ENCODE measurements around the gene MED8. TPM values are rescaled to one million over a fixed set of nuclear protein-coding genes. Genes with fewer than 3 reads are reported as not detected.
A peak's percentile ranks its signal among the peaks of the same experiment; 100 is the strongest.

Gene MED8
- total and polyA plus RNA-seq, 2 of the 13 experiments (the other 11 are each of a cell fraction or from before 2014, with no cell fraction given) = 16.9 to 77.4 TPM

- H3K4me2 ChIP-seq (ENCODE audit: low read depth, low read length) = no peak overlapping the region
- TF ChIP-seq SKIL (CRISPR knock-in tag; IDR thresholded peaks at IDR 0.05; ENCODE audit: borderline replicate concordance) = no peak
- peak; percentile 28 to 34; a peak in 1 of 4 replicates for TF ChIP-seq MAFK (conservative IDR thresholded peaks at IDR 0.05 in 1 of 2, IDR thresholded peaks at IDR 0.05 in 1 of 2; ENCODE audit: low read length in 2 of 2)
- peak; percentile 39; the same call in 1 of the 2 replicates for TF ChIP-seq MAFF (IDR thresholded peaks at IDR 0.05; ENCODE audit: low read depth, low read length)
- no peaks in the 10 kb centered on the region for H3K9me3 ChIP-seq (ENCODE audit: low read length)
- H3K4me3 ChIP-seq (replicated peaks in 1 of 3; ENCODE audit: insufficient read depth in 1 of 3, low read depth in 2 of 3, low read length in 3 of 3) = no peak overlapping the region
- no peak overlapping the region for H3K9ac ChIP-seq (ENCODE audit: insufficient read depth, low read depth, low read length)
- no peaks in the 10 kb centered on the region for H3K36me3 ChIP-seq (replicated peaks in 1 of 2; ENCODE audit: control insufficient read depth in 1 of 2, insufficient read depth in 2 of 2, low read length in 2 of 2)
- intact Hi-C loops (cut with micrococcal nuclease; ENCODE audit: unreplicated experiment) (no loop called here), in situ Hi-C loops (cut with HindIII; ENCODE audit: extremely low pct_ligation_motif_present, low pct_unique_long_range_greater_than_20kb) (no loop called here)
- CTCF ChIA-PET (ENCODE audit: low intra/inter-chr PET ratio, low total read pairs) = no interaction called here
- no peaks in the 10 kb centered on the region for H4K20me1 ChIP-seq (ENCODE audit: insufficient read depth, low read length)
- POLR2A ChIA-PET = no interaction called here
- no peaks in the 10 kb centered on the region; a peak in 1 of 5 replicates for H3K27me3 ChIP-seq (ENCODE audit: control insufficient read depth in 1 of 2, insufficient read depth in 2 of 2, low read length in 2 of 2)
- no peak overlapping the region for H3K27ac ChIP-seq (ENCODE audit: extremely low read length, insufficient read depth, low read length)
- BruUV-seq (replicated peaks) = no TSS peak
- no peak overlapping the region for H2AFZ ChIP-seq (ENCODE audit: low read length)
- H3K79me2 ChIP-seq (ENCODE audit: insufficient read depth, low read length) = peaks cover 5% of the 10 kb centered on the region
- peaks cover 52% of the 10 kb centered on the region for H3K4me1 ChIP-seq (ENCODE audit: insufficient read depth, low read length)
- FAIRE-seq (no peak), DNase-seq (ENCODE audit: low spot score) (no peak), ATAC-seq (no peak)
- WGBS (ENCODE audit: low lambda C conversion rate) = 61% methylated on average over 2 of the region's 2 CpGs
Measured at GRCh38 chr1:43354471-43354870, 35.1 kb downstream of the MED8 start.

DNA sequence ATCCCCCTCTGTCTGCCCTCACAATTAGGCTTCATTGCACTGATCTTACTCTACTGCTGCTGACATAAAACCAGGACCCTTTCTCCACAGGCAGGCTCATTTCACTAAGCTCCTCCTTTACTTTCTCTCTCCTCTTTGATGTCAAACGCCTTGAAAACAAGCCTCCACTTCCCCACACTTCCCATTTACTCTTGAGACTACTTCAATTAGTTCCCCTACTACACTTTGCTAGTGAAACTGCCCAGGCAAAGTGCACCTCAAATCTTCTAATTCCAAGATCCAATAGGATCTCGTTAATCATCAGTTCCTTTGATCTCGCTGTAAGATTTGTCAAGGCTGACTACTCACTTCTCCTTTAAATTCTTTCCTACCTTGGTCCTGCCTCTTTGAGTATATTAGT lies 36.7 kb downstream of the MED8 start:
- Histone ChIP-seq H2AFZ (ENCODE audit: low read length) (no peak overlapping the region), H3K36me3 (replicated peaks in 1 of 2; ENCODE audit: control insufficient read depth in 1 of 2, insufficient read depth in 2 of 2, low read length in 2 of 2) (no peaks in the 10 kb centered on the region), H3K4me1 (ENCODE audit: insufficient read depth, low read length) (peaks cover 56% of the 10 kb centered on the region), H3K9me3 (ENCODE audit: low read length) (no peaks in the 10 kb centered on the region), H3K27ac (ENCODE audit: extremely low read length, insufficient read depth, low read length) (no peak overlapping the region), H4K20me1 (ENCODE audit: insufficient read depth, low read length) (no peaks in the 10 kb centered on the region), H3K4me3 (replicated peaks in 1 of 3; ENCODE audit: insufficient read depth in 1 of 3, low read depth in 2 of 3, low read length in 3 of 3) (no peak overlapping the region), H3K9ac (ENCODE audit: insufficient read depth, low read depth, low read length) (no peak overlapping the region), H3K4me2 (ENCODE audit: low read depth, low read length) (no peak overlapping the region), H3K27me3 (ENCODE audit: control insufficient read depth in 1 of 2, insufficient read depth in 2 of 2, low read length in 2 of 2) (no peaks in the 10 kb centered on the region; a peak in 1 of 5 replicates), H3K79me2 (ENCODE audit: insufficient read depth, low read length) (no peaks in the 10 kb centered on the region)
- in situ Hi-C loops (cut with HindIII; ENCODE audit: extremely low pct_ligation_motif_present, low pct_unique_long_range_greater_than_20kb) = no loop called here
- POLR2A ChIA-PET = interaction anchor here (1.3 kb wide), 1 partner anchor 38 kb away, joined by 4 read pairs; no protein-coding TSS in a partner anchor
- intact Hi-C loops (cut with micrococcal nuclease; ENCODE audit: unreplicated experiment) = no loop called here
- WGBS (ENCODE audit: low lambda C conversion rate) = 70% methylated on average over 3 of the region's 3 CpGs
- no TSS peak for BruUV-seq (replicated peaks)
- ATAC-seq (no peak), FAIRE-seq (no peak), DNase-seq (ENCODE audit: low spot score) (no peak)
- CTCF ChIA-PET (ENCODE audit: low intra/inter-chr PET ratio, low total read pairs) = no interaction called here
- TF ChIP-seq ZNF788 (CRISPR knock-in tag; IDR thresholded peaks at IDR 0.05; ENCODE audit: borderline replicate concordance) (no peak), MAFF (IDR thresholded peaks at IDR 0.05; ENCODE audit: low read depth, low read length) (no peak), ARNT (IDR thresholded peaks at IDR 0.05) (no peak), TEAD2 (CRISPR knock-in tag; IDR thresholded peaks at IDR 0.05) (no peak), ZEB1 (IDR thresholded peaks at IDR 0.05; ENCODE audit: insufficient replicate concordance, low read depth) (no peak)
- TF ChIP-seq, protein P1, sequence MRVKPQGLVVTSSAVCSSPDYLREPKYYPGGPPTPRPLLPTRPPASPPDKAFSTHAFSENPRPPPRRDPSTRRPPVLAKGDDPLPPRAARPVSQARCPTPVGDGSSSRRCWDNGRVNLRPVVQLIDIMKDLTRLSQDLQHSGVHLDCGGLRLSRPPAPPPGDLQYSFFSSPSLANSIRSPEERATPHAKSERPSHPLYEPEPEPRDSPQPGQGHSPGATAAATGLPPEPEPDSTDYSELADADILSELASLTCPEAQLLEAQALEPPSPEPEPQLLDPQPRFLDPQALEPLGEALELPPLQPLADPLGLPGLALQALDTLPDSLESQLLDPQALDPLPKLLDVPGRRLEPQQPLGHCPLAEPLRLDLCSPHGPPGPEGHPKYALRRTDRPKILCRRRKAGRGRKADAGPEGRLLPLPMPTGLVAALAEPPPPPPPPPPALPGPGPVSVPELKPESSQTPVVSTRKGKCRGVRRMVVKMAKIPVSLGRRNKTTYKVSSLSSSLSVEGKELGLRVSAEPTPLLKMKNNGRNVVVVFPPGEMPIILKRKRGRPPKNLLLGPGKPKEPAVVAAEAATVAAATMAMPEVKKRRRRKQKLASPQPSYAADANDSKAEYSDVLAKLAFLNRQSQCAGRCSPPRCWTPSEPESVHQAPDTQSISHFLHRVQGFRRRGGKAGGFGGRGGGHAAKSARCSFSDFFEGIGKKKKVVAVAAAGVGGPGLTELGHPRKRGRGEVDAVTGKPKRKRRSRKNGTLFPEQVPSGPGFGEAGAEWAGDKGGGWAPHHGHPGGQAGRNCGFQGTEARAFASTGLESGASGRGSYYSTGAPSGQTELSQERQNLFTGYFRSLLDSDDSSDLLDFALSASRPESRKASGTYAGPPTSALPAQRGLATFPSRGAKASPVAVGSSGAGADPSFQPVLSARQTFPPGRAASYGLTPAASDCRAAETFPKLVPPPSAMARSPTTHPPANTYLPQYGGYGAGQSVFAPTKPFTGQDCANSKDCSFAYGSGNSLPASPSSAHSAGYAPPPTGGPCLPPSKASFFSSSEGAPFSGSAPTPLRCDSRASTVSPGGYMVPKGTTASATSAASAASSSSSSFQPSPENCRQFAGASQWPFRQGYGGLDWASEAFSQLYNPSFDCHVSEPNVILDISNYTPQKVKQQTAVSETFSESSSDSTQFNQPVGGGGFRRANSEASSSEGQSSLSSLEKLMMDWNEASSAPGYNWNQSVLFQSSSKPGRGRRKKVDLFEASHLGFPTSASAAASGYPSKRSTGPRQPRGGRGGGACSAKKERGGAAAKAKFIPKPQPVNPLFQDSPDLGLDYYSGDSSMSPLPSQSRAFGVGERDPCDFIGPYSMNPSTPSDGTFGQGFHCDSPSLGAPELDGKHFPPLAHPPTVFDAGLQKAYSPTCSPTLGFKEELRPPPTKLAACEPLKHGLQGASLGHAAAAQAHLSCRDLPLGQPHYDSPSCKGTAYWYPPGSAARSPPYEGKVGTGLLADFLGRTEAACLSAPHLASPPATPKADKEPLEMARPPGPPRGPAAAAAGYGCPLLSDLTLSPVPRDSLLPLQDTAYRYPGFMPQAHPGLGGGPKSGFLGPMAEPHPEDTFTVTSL (CRISPR knock-in tag; IDR thresholded peaks at IDR 0.05; ENCODE audit: borderline replicate concordance) = no peak
- TF ChIP-seq, protein P2, sequence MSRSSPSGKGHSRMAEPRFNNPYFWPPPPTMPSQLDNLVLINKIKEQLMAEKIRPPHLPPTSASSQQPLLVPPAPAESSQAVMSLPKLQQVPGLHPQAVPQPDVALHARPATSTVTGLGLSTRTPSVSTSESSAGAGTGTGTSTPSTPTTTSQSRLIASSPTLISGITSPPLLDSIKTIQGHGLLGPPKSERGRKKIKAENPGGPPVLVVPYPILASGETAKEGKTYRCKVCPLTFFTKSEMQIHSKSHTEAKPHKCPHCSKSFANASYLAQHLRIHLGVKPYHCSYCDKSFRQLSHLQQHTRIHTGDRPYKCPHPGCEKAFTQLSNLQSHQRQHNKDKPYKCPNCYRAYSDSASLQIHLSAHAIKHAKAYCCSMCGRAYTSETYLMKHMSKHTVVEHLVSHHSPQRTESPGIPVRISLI (CRISPR knock-in tag; IDR thresholded peaks at IDR 0.05; ENCODE audit: borderline replicate concordance) = no peak

All from HepG2 (cell line).